Neuronal stem cell (in vitro differentiated cells): ENCODE results near the gene SHISA2. TPM values are rescaled to one million over a fixed set of nuclear protein-coding genes. Genes with fewer than 3 reads are reported as not detected.
"Not testable (repeated sequence)": the region's sequence is repeated elsewhere in the genome, so short reads cannot be mapped to it uniquely, and the experiment has no call there.

Experiments
- DNase-seq: peaks from one replicate; pipeline ENCODE4 v3.0.0-alpha.2; 2013; ENCODE audit warnings: low spot score
- H2AFZ ChIP-seq: one replicate; pipeline ENCODE4 v1.6.1; 2013; ENCODE audit warnings: mild to moderate bottlenecking, low read length, inconsistent platforms
- H2AK5ac ChIP-seq: 2 replicates; pipeline ENCODE4 v1.6.1; 2013; ENCODE audit warnings: low read depth, mild to moderate bottlenecking, inconsistent platforms, low read length, moderate library complexity, mixed read lengths
- H2BK120ac ChIP-seq: 2 replicates; pipeline ENCODE4 v1.6.1; 2013; ENCODE audit warnings: low read depth, mild to moderate bottlenecking, inconsistent platforms, low read length, moderate library complexity, mixed read lengths
- H2BK12ac ChIP-seq: one replicate; pipeline ENCODE4 v1.6.1; 2013; ENCODE audit warnings: low read length, inconsistent platforms
- H2BK15ac ChIP-seq: 2 replicates; pipeline ENCODE4 v1.6.1; 2013; ENCODE audit warnings: mild to moderate bottlenecking, low read length, inconsistent platforms, mixed read lengths
- H2BK5ac ChIP-seq: one replicate; pipeline ENCODE4 v1.6.1; 2013; ENCODE audit warnings: inconsistent platforms, mild to moderate bottlenecking, low read length, moderate library complexity
- H3K14ac ChIP-seq: one replicate; pipeline ENCODE4 v1.6.1; 2013; ENCODE audit warnings: low read length, inconsistent platforms
- H3K18ac ChIP-seq: 2 replicates; pipeline ENCODE4 v1.6.1; 2013; ENCODE audit warnings: low read length, inconsistent platforms
- H3K23ac ChIP-seq: 2 replicates; pipeline ENCODE4 v1.6.1; 2013; ENCODE audit warnings: low read depth, mild to moderate bottlenecking, mixed read lengths, low read length, inconsistent platforms; ENCODE audit not compliant: poor library complexity
- H3K27ac ChIP-seq: replicated peaks from 3 replicates; pipeline ENCODE4 v1.5.1; 2013; ENCODE audit warnings: low read length, inconsistent platforms
- H3K27me3 ChIP-seq, 3 experiments: 2 replicates each; pipeline ENCODE4 v1.6.1; 2013; ENCODE audit warnings: low read length in 3 of 3, mild to moderate bottlenecking in 2 of 3, inconsistent platforms in 1 of 3, low read depth in 1 of 3, mixed read lengths in 1 of 3, moderate library complexity in 1 of 3; ENCODE audit not compliant: control insufficient read depth in 3 of 3, insufficient read depth in 3 of 3
- H3K36me3 ChIP-seq, 2 donors: replicated peaks in 1 of 2; 2 replicates each; pipeline ENCODE4 v1.6.1; 2013; ENCODE audit warnings: low read length in 2 of 2; ENCODE audit not compliant: control insufficient read depth in 2 of 2, insufficient read depth in 2 of 2
- H3K4ac ChIP-seq: 2 replicates; pipeline ENCODE4 v1.6.1; 2013; ENCODE audit warnings: inconsistent platforms, mild to moderate bottlenecking, low read length, moderate library complexity
- H3K4me1 ChIP-seq, 2 donors: 1 replicate in 1 of 2; 2 replicates in 1 of 2; pipeline ENCODE4 v1.6.1; 2013; ENCODE audit warnings: low read length in 2 of 2, low read depth in 1 of 2; ENCODE audit not compliant: control insufficient read depth in 2 of 2, insufficient read depth in 1 of 2
- H3K4me2 ChIP-seq: one replicate; pipeline ENCODE4 v1.6.1; 2013; ENCODE audit warnings: mild to moderate bottlenecking, low read length, inconsistent platforms; ENCODE audit not compliant: insufficient read depth, poor library complexity, severe bottlenecking
- H3K4me3 ChIP-seq, 2 donors: 2 replicates each; pipeline ENCODE4 v1.5.1; 2013; ENCODE audit warnings: low read length in 2 of 2, mild to moderate bottlenecking in 2 of 2, inconsistent platforms in 1 of 2, moderate library complexity in 1 of 2
- H3K79me1 ChIP-seq: one replicate; pipeline ENCODE4 v1.6.1; 2013; ENCODE audit warnings: low read depth, mild to moderate bottlenecking, inconsistent platforms, low read length, moderate library complexity
- H3K9ac ChIP-seq: one replicate; pipeline ENCODE4 v1.6.1; 2013; ENCODE audit warnings: mild to moderate bottlenecking, low read depth, low read length, inconsistent platforms; ENCODE audit not compliant: poor library complexity
- H3K9me3 ChIP-seq, 2 donors: replicated peaks in 1 of 2; 2 replicates each; pipeline versions ENCODE3 to v1.6.1; 2013; ENCODE audit warnings: low read length in 2 of 2, mild to moderate bottlenecking in 2 of 2, inconsistent platforms in 1 of 2, low read depth in 1 of 2, mixed read lengths in 1 of 2, moderate library complexity in 1 of 2; ENCODE audit not compliant: control insufficient read depth in 2 of 2, insufficient read depth in 1 of 2
- H4K8ac ChIP-seq: one replicate; pipeline ENCODE4 v1.6.1; 2013; ENCODE audit warnings: low read depth, mild to moderate bottlenecking, inconsistent platforms, low read length, moderate library complexity
- H4K91ac ChIP-seq: one replicate; pipeline ENCODE4 v1.6.1; 2013; ENCODE audit warnings: low read length, low read depth, mild to moderate bottlenecking, inconsistent platforms; ENCODE audit not compliant: poor library complexity
- WGBS, 2 donors: extraction: QIAGEN DNeasy Blood & Tissue Kit; methylation state at CpG; one replicate each; pipeline ENCODE4 v1.1.7; 2013; ENCODE audit warnings: missing lambda C conversion rate in 2 of 2, mixed read lengths in 1 of 2; ENCODE audit not compliant: insufficient read length in 2 of 2, insufficient replicate concordance in 1 of 2; ENCODE audit errors: extremely low coverage in 2 of 2; 5-methylcytosine and 5-hydroxymethylcytosine counted together
- polyA plus RNA-seq, 2 experiments: library from polyadenylated mRNA; stranded (reverse); fragments of 200-250 nt; gene quantifications; one replicate each; pipeline ENCODE4 v1.2.3, GENCODE V29; 2013

SHISA2 gene
- 77.7 TPM for polyA plus RNA-seq (2013, experiment 1 of 2)
- polyA plus RNA-seq (2013, experiment 2 of 2), result 77.2 TPM

- Histone ChIP-seq H2BK120ac (peak within 1 kb of the TSS; percentile 76), H3K79me1 (peaks cover 2% of the 10 kb centered on the region), H3K4me2 (peak within 1 kb of the TSS; percentile 65), H2AFZ (peak within 1 kb of the TSS; percentile 87), H2BK15ac (peak within 1 kb of the TSS; percentile 44), H3K14ac (peak within 1 kb of the TSS; percentile 100), H4K8ac (no peak within 1 kb of the TSS), H3K27me3 (peaks cover 0 to 80% (median 0%) of the 10 kb centered on the region in 3 experiments), H2AK5ac (peak within 1 kb of the TSS; percentile 78), H3K36me3 (peaks cover 0 to 8% of the 10 kb centered on the region in 2 donors), H3K4me1 (peaks cover 0 to 8% of the 10 kb centered on the region in 2 donors), H4K91ac (no peak within 1 kb of the TSS), H3K4ac (peak within 1 kb of the TSS; percentile 24), H3K9me3 (no peaks in the 10 kb centered on the region), H3K27ac (no peak within 1 kb of the TSS), H3K4me3 (peak within 1 kb of the TSS; percentile 20 to 97), H3K18ac (peak within 1 kb of the TSS; percentile 98), H2BK12ac (peak within 1 kb of the TSS; percentile 69), H3K9ac (peak within 1 kb of the TSS; percentile 99), H2BK5ac (peak within 1 kb of the TSS; percentile 88), H3K23ac (peak within 1 kb of the TSS; percentile 99)
- DNase-seq, result peak; percentile 82
- WGBS, 2 donors, result no CpG with 5 or more reads among the region's 72 CpGs
These were observed at the start of gene SHISA2 for GRCh38 chr13:26051657-26052311. Gene SHISA2, minus strand, starts transcription at chr13:26052016. Its CDS starts 1,041 bp downstream, at chr13:26050975.

- Histone ChIP-seq H4K91ac (no peak overlapping the region), H4K8ac (no peak overlapping the region), H3K36me3 (no peaks in the 10 kb centered on the region), H3K23ac (no peak overlapping the region), H2AFZ (peak overlapping the region; percentile 5), H3K4ac (no peak overlapping the region), H2BK12ac (no peak overlapping the region), H3K4me2 (no peak overlapping the region), H3K18ac (no peak overlapping the region), H2AK5ac (no peak overlapping the region), H3K27me3 (no peaks in the 10 kb centered on the region), H3K9me3 (no peaks in the 10 kb centered on the region), H2BK15ac (no peak overlapping the region), H2BK5ac (no peak overlapping the region), H3K4me1 (no peaks in the 10 kb centered on the region), H3K79me1 (no peaks in the 10 kb centered on the region), H3K27ac (no peak overlapping the region), H3K14ac (no peak overlapping the region), H3K4me3 (no peak overlapping the region), H2BK120ac (no peak overlapping the region), H3K9ac (no peak overlapping the region)
- no peak for DNase-seq
- no CpG with 5 or more reads among the region's 14 CpGs for WGBS, 2 donors
These were observed 44.2 kb upstream of the SHISA2 start for GRCh38 chr13:26095846-26096610.

GRCh38 chr13:26095338-26095737 lies 43.5 kb upstream of the SHISA2 start:
- no peak overlapping the region for H4K91ac ChIP-seq
- no CpG with 5 or more reads among the region's 1 CpG for WGBS, 2 donors

GRCh38 chr13:26076821-26077220 lies 25.0 kb upstream of the SHISA2 start:
- H3K18ac ChIP-seq, H3K14ac ChIP-seq, H3K27ac ChIP-seq, H3K27me3 ChIP-seq, H3K4me2 ChIP-seq, H2BK15ac ChIP-seq, H2AFZ ChIP-seq, H3K36me3 ChIP-seq, H3K79me1 ChIP-seq, H4K91ac ChIP-seq, DNase-seq, H2BK5ac ChIP-seq, H2BK120ac ChIP-seq, H3K4ac ChIP-seq, H2BK12ac ChIP-seq, H3K9me3 ChIP-seq, H3K23ac ChIP-seq, H3K4me3 ChIP-seq, H3K4me1 ChIP-seq, H2AK5ac ChIP-seq, H4K8ac ChIP-seq, H3K9ac ChIP-seq: not testable (repeated sequence)
- WGBS, 2 donors, result no CpG with 5 or more reads among the region's 5 CpGs

More at GRCh38 chr13:26095338-26095737, 43.5 kb upstream of the SHISA2 start:
- no peak overlapping the region for H3K4me2 ChIP-seq
- H3K4ac ChIP-seq, result no peak overlapping the region
- H3K18ac ChIP-seq, result no peak overlapping the region
- no peak overlapping the region for H3K9ac ChIP-seq
- H2AFZ ChIP-seq, result no peak overlapping the region
- H3K27ac ChIP-seq, result no peak overlapping the region
- no peak overlapping the region for H3K4me3 ChIP-seq
- H2AK5ac ChIP-seq, result no peak overlapping the region
- no peak overlapping the region for H4K8ac ChIP-seq
- no peak overlapping the region for H2BK12ac ChIP-seq
- no peak for DNase-seq
- no peak overlapping the region for H2BK120ac ChIP-seq
- H3K4me1 ChIP-seq, result no peaks in the 10 kb centered on the region
- no peaks in the 10 kb centered on the region for H3K27me3 ChIP-seq
- H2BK15ac ChIP-seq, result no peak overlapping the region
- H2BK5ac ChIP-seq, result no peak overlapping the region
- no peak overlapping the region for H3K14ac ChIP-seq
- no peaks in the 10 kb centered on the region for H3K79me1 ChIP-seq
- no peak overlapping the region for H3K23ac ChIP-seq
- H3K9me3 ChIP-seq, result no peaks in the 10 kb centered on the region
- H3K36me3 ChIP-seq, result no peaks in the 10 kb centered on the region
